ENCODE data around the gene SEBOX.

Gene SEBOX

DNA sequence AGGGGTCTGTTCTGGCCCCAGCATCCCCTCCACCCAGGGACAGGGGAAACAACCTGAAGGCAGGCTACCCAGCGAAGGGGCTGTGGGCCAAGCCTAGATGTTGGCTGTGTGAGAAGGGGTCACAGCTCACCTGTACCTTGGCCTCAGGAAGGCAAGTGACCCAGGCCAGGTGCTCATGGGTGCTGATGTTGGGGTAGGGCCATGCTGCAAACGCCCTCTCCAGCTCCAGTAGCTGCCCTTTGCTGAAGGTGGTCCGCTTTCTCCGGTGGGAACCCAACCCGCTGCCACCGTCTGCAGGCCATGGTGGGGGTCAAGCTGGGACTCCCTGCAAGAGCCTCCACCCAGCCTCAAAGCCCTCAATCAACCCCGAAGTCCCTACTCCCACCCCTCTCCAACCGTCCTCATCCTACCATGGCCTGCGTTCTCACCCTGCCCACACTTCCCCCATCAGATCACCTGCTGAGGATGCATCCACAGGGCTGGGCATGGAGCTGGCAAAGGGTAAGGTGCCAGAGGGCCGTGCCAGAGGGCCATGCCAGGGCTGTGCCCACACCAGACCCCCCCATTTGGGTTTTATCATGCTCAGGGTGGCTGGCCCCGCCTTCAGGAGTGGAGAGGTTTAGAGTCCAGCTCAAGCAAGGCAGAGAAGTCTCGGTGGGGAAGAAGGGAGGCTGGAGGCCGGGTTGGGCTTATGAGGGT lies at the start of gene SEBOX:
SEBOX (minus strand) TSS at position 535 of the 699 bp plus-strand sequence; CDS start at position 487, 48 bp downstream.
- DNase-seq (ENCODE audit: low read depth, low spot score): no peak
- no peaks in the 10 kb centered on the region for H3K9me3 ChIP-seq (ENCODE audit: insufficient read depth, low read length)
- TF ChIP-seq ZNF274 (IDR thresholded peaks at IDR 0.05; ENCODE audit: low read depth, low read length) (no peak), SUZ12 (IDR thresholded peaks at IDR 0.05; ENCODE audit: extremely low read depth, insufficient read depth, insufficient read length) (no peak), YY1 (IDR thresholded peaks at IDR 0.05; ENCODE audit: insufficient read depth, insufficient read length) (no peak)
- no peak within 1 kb of the TSS for H3K9ac ChIP-seq (ENCODE audit: insufficient read length, low read depth)
- H3K36me3 ChIP-seq (ENCODE audit: insufficient read depth, insufficient read length, low read length): peaks cover 62% of the 10 kb centered on the region
- H3K4me3 ChIP-seq (ENCODE audit: insufficient read length, low read depth): no peak within 1 kb of the TSS
- peaks cover 6% of the 10 kb centered on the region for H3K4me1 ChIP-seq (ENCODE audit: insufficient read depth, insufficient read length)
- H3K27me3 ChIP-seq (ENCODE audit: insufficient read depth, insufficient read length): no peaks in the 10 kb centered on the region

DNA sequence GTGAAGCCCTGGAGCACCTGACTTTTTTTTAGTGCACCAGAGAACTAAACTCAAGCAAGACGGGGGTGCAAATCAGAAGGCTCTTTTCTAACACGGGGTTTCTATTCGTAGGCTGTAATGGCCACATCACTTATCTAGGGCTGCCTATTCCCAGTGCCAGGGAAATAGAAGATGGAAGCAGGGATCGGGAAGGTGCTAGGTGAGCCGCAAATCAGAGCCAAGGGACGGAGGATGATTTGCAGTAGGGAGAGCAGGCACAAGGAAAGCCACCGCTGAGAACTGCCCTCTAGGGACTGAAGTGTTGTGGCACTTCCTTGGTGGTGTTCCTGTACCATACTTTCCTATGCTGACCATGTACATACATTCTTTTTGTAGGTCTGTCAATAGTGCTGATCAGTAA lies 48.8 kb upstream of the SEBOX start:
- Histone ChIP-seq H3K36me3 (ENCODE audit: insufficient read depth, insufficient read length, low read length) (no peaks in the 10 kb centered on the region), H3K9me3 (ENCODE audit: insufficient read depth, low read length) (no peaks in the 10 kb centered on the region), H3K4me3 (ENCODE audit: insufficient read length, low read depth) (no peak overlapping the region), H3K4me1 (ENCODE audit: insufficient read depth, insufficient read length) (no peaks in the 10 kb centered on the region), H3K9ac (ENCODE audit: insufficient read length, low read depth) (no peak overlapping the region), H3K27me3 (ENCODE audit: insufficient read depth, insufficient read length) (no peaks in the 10 kb centered on the region)
- no peak for DNase-seq (ENCODE audit: low read depth, low spot score)
- TF ChIP-seq SUZ12 (IDR thresholded peaks at IDR 0.05; ENCODE audit: extremely low read depth, insufficient read depth, insufficient read length): no peak
- TF ChIP-seq YY1 (IDR thresholded peaks at IDR 0.05; ENCODE audit: insufficient read depth, insufficient read length): no peak
- no peak for TF ChIP-seq ZNF274 (IDR thresholded peaks at IDR 0.05; ENCODE audit: low read depth, low read length)

DNA sequence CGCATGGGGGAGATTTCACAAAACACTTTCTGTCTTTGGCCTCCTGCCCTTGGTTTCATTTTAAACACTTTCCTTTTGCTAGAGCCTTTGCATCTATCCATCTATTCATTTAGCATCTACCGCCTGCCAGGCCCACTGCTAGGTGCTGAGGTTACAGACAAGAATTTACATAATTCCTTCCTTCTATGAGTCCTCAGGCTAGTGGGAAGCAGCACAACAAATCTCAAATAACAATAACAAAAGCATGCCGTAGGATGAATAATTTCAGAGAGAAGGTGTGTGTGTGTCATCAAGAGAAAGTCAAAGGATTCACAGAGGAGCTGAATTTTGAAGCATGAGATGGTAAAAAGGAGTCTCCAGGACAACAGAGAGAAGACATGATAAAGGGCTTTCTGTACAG lies 47.1 kb upstream of the SEBOX start:
- H3K36me3 ChIP-seq (ENCODE audit: insufficient read depth, insufficient read length, low read length): no peaks in the 10 kb centered on the region

GRCh38 chr17:28407974-28408306 lies 42.9 kb upstream of the SEBOX start:
- H3K9ac ChIP-seq (ENCODE audit: insufficient read length, low read depth): no peak overlapping the region
- no peaks in the 10 kb centered on the region for H3K36me3 ChIP-seq (ENCODE audit: insufficient read depth, insufficient read length, low read length)
- DNase-seq (ENCODE audit: low read depth, low spot score): peak; percentile 55
- TF ChIP-seq ZNF274 (IDR thresholded peaks at IDR 0.05; ENCODE audit: low read depth, low read length) (no peak), SUZ12 (IDR thresholded peaks at IDR 0.05; ENCODE audit: extremely low read depth, insufficient read depth, insufficient read length) (no peak), YY1 (IDR thresholded peaks at IDR 0.05; ENCODE audit: insufficient read depth, insufficient read length) (no peak)
- H3K4me1 ChIP-seq (ENCODE audit: insufficient read depth, insufficient read length): peaks cover 6% of the 10 kb centered on the region
- no peaks in the 10 kb centered on the region for H3K9me3 ChIP-seq (ENCODE audit: insufficient read depth, low read length)
- H3K27me3 ChIP-seq (ENCODE audit: insufficient read depth, insufficient read length): peaks cover 30% of the 10 kb centered on the region
- no peak overlapping the region for H3K4me3 ChIP-seq (ENCODE audit: insufficient read length, low read depth)

More for the DNA sequence above, 47.1 kb upstream of the SEBOX start:
- Histone ChIP-seq H3K4me1 (ENCODE audit: insufficient read depth, insufficient read length) (no peaks in the 10 kb centered on the region), H3K27me3 (ENCODE audit: insufficient read depth, insufficient read length) (no peaks in the 10 kb centered on the region), H3K4me3 (ENCODE audit: insufficient read length, low read depth) (no peak overlapping the region), H3K9me3 (ENCODE audit: insufficient read depth, low read length) (no peaks in the 10 kb centered on the region), H3K9ac (ENCODE audit: insufficient read length, low read depth) (no peak overlapping the region)
- DNase-seq (ENCODE audit: low read depth, low spot score): no peak
- TF ChIP-seq SUZ12 (IDR thresholded peaks at IDR 0.05; ENCODE audit: extremely low read depth, insufficient read depth, insufficient read length) (no peak), ZNF274 (IDR thresholded peaks at IDR 0.05; ENCODE audit: low read depth, low read length) (no peak), YY1 (IDR thresholded peaks at IDR 0.05; ENCODE audit: insufficient read depth, insufficient read length) (no peak)

- no peak for DNase-seq (ENCODE audit: low read depth, low spot score)
- Histone ChIP-seq H3K9me3 (ENCODE audit: insufficient read depth, low read length) (no peaks in the 10 kb centered on the region), H3K27me3 (ENCODE audit: insufficient read depth, insufficient read length) (peaks cover 32% of the 10 kb centered on the region), H3K36me3 (ENCODE audit: insufficient read depth, insufficient read length, low read length) (peaks cover 3% of the 10 kb centered on the region), H3K4me1 (ENCODE audit: insufficient read depth, insufficient read length) (peaks cover 9% of the 10 kb centered on the region), H3K4me3 (ENCODE audit: insufficient read length, low read depth) (no peak overlapping the region), H3K9ac (ENCODE audit: insufficient read length, low read depth) (peak overlapping the region; percentile 61)
- no peak for TF ChIP-seq ZNF274 (IDR thresholded peaks at IDR 0.05; ENCODE audit: low read depth, low read length)
- TF ChIP-seq SUZ12 (IDR thresholded peaks at IDR 0.05; ENCODE audit: extremely low read depth, insufficient read depth, insufficient read length): no peak
- no peak for TF ChIP-seq YY1 (IDR thresholded peaks at IDR 0.05; ENCODE audit: insufficient read depth, insufficient read length)
These were observed 42.4 kb upstream of the SEBOX start for GRCh38 chr17:28407130-28407973.

DNA sequence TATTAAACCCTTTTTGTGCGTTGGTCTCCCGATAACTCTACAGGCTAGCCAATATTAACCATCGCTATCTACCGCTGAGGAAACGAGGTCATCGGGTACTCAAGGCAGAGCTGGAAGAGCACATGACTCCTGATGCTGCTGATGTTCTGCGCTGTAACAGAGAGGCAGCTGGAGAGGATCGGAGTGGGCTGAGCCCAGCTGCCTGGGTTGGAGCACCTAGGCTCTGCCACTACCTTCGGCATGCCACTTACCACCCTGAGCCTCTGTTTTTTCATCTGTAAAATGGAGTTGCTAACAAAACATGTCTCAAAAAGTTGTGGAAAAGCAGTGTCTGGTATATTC lies 41.4 kb upstream of the SEBOX start:
- Histone ChIP-seq H3K4me1 (ENCODE audit: insufficient read depth, insufficient read length) (peaks cover 11% of the 10 kb centered on the region), H3K36me3 (ENCODE audit: insufficient read depth, insufficient read length, low read length) (peaks cover 8% of the 10 kb centered on the region), H3K27me3 (ENCODE audit: insufficient read depth, insufficient read length) (peaks cover 38% of the 10 kb centered on the region), H3K9ac (ENCODE audit: insufficient read length, low read depth) (peak overlapping the region; percentile 74), H3K4me3 (ENCODE audit: insufficient read length, low read depth) (peak overlapping the region; percentile 62), H3K9me3 (ENCODE audit: insufficient read depth, low read length) (no peaks in the 10 kb centered on the region)
- TF ChIP-seq YY1 (IDR thresholded peaks at IDR 0.05; ENCODE audit: insufficient read depth, insufficient read length): no peak
- TF ChIP-seq ZNF274 (IDR thresholded peaks at IDR 0.05; ENCODE audit: low read depth, low read length): no peak
- no peak for TF ChIP-seq SUZ12 (IDR thresholded peaks at IDR 0.05; ENCODE audit: extremely low read depth, insufficient read depth, insufficient read length)
- DNase-seq (ENCODE audit: low read depth, low spot score): no peak

All from NT2/D1 (cell line).